ENCODE data around the gene TNFRSF14.

DNA sequence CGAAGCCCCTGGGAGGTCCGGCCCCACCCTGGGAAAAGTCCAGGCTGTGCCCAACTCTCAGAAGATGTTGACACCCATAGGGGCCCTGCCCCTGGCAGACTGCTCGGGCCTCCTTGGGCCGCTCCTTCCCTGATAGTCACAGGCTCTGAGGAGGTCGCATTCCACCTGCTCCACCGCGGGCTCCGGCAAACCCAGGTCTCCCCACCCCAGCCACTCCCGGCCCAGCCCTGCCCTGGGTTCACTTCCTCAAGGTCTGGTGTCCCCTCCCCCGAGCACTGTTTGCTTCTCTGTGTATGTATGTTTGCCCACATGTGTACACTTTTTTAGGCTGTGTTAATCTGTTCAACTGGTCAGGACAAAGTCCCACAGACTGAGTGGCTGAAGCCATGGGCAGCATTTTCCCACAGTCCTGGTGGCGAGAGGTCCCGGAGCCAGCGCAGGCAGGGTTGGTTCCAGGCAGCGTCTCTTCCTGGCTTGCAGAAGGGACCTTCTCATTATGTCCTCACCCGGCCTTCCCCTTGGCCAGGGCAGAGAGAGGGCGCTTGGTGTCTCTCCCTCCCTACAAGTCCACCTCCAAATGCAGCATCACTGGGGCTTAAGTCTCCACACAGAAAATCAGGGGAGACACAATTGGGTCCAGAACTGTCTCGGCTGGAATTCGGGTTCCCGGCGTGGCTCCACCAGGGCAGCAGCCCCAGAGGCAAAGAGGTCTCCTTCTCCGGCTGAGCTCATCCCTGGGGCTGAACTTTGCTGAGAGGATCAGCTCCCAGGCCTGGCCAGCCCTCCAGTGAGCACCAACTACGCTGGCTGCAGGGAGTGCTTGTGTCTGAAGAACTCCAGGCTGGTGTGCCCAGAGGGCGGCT, 19.9 kb downstream of the TNFRSF14 start:
- TF ChIP-seq, protein P1, sequence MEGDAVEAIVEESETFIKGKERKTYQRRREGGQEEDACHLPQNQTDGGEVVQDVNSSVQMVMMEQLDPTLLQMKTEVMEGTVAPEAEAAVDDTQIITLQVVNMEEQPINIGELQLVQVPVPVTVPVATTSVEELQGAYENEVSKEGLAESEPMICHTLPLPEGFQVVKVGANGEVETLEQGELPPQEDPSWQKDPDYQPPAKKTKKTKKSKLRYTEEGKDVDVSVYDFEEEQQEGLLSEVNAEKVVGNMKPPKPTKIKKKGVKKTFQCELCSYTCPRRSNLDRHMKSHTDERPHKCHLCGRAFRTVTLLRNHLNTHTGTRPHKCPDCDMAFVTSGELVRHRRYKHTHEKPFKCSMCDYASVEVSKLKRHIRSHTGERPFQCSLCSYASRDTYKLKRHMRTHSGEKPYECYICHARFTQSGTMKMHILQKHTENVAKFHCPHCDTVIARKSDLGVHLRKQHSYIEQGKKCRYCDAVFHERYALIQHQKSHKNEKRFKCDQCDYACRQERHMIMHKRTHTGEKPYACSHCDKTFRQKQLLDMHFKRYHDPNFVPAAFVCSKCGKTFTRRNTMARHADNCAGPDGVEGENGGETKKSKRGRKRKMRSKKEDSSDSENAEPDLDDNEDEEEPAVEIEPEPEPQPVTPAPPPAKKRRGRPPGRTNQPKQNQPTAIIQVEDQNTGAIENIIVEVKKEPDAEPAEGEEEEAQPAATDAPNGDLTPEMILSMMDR (conservative IDR thresholded peaks at IDR 0.05; ENCODE audit: low read length), result no peak
- TF ChIP-seq EZH2phosphoT487 (IDR thresholded peaks at IDR 0.05; ENCODE audit: borderline replicate concordance, low read depth, low read length), result no peak
